Mesothelial cell of epicardium (in vitro differentiated cells): Measurements from ENCODE around the gene TET3. TPM values are rescaled to one million over a fixed set of nuclear protein-coding genes. Genes with fewer than 3 reads are reported as not detected.

Source experiments
- DNase-seq, 2 experiments: peaks; one replicate each; pipeline ENCODE4 v3.0.0; 2021; ENCODE audit warnings: low spot score in 2 of 2; ENCODE audit not compliant: unreplicated experiment in 2 of 2
- H3K27ac Mint-ChIP-seq: 2 replicates; pipeline ENCODE4 v1.8.0; 2021; ENCODE audit warnings: mixed read lengths
- H3K27me3 Mint-ChIP-seq: 2 replicates; pipeline ENCODE4 v1.8.0; 2021; ENCODE audit warnings: low read depth, mixed read lengths
- H3K36me3 Mint-ChIP-seq: 2 replicates; pipeline ENCODE4 v1.8.0; 2021; ENCODE audit warnings: mixed read lengths
- H3K4me1 Mint-ChIP-seq: 2 replicates; pipeline ENCODE4 v1.8.0; 2021; ENCODE audit warnings: mixed read lengths
- H3K4me3 Mint-ChIP-seq: 2 replicates; pipeline ENCODE4 v1.8.0; 2021; ENCODE audit warnings: mild to moderate bottlenecking, moderate library complexity, mixed read lengths
- H3K9me3 Mint-ChIP-seq: 2 replicates; pipeline ENCODE4 v1.8.0; 2021; ENCODE audit warnings: mixed read lengths
- total RNA-seq: library from RNA; stranded (reverse); gene quantifications from 3 replicates; pipeline ENCODE4 v1.2.1, GENCODE V29; 2021
- TF ChIP-seq, protein P1 (sequence below): fragments of 200-600 bp; sonication (generic); IDR thresholded peaks from one replicate; pipeline ENCODE4 v1.5.0; 2021; ENCODE audit warnings: antibody characterized with exemption; ENCODE audit not compliant: unreplicated experiment

Gene TET3
- total RNA-seq, 1 donor from 2014 or later, result 42.6 TPM

DNA sequence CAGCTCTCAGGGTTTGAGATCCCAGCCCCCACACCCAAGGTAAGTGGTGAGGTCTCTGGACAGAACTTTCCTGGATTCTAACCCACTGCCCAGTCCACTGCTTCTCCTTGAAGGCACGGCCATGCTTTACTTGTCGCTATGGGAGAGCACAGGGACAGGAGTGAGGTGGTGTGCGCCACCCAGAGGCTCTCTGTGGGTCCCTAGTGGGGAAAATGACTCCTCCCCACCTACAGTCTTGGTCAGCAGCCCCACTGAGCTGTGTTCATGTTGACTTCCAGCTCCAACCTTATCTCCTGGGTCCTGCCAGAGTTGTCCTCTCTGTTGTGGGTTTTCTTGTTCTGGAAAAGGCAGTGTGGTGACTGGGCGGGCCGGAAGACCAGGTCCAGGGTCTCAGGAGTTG, 11.1 kb downstream of the TET3 start:
- Mint-ChIP-seq H3K27ac (no peak overlapping the region), H3K27me3 (no peaks in the 10 kb centered on the region), H3K36me3 (peaks cover 4% of the 10 kb centered on the region), H3K4me3 (no peak overlapping the region), H3K9me3 (no peaks in the 10 kb centered on the region), H3K4me1 (peaks cover 40% of the 10 kb centered on the region)
- DNase-seq, result no peak
- TF ChIP-seq, protein P1, sequence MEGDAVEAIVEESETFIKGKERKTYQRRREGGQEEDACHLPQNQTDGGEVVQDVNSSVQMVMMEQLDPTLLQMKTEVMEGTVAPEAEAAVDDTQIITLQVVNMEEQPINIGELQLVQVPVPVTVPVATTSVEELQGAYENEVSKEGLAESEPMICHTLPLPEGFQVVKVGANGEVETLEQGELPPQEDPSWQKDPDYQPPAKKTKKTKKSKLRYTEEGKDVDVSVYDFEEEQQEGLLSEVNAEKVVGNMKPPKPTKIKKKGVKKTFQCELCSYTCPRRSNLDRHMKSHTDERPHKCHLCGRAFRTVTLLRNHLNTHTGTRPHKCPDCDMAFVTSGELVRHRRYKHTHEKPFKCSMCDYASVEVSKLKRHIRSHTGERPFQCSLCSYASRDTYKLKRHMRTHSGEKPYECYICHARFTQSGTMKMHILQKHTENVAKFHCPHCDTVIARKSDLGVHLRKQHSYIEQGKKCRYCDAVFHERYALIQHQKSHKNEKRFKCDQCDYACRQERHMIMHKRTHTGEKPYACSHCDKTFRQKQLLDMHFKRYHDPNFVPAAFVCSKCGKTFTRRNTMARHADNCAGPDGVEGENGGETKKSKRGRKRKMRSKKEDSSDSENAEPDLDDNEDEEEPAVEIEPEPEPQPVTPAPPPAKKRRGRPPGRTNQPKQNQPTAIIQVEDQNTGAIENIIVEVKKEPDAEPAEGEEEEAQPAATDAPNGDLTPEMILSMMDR, result no peak

DNA sequence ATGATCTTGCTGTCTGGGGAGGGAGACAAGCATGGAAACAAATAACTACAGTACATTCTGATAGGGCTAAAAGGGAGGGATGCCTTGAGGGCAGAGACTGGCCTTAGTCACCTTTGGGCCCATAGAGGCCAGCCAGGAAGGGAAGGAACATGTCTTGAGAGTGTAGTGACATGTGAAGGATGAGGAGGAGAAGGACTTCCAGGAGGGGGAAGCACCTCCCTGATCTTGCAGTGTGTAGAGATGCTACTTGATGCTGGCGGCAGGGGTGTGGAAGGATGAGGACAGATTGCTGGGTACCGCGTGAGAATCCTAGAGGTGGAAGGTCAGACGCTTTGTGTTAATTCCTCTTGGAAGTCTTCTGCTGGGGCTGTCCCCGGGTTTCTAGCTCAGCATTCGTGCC, 13.1 kb downstream of the TET3 start:
- Mint-ChIP-seq H3K27me3 (no peaks in the 10 kb centered on the region), H3K9me3 (no peaks in the 10 kb centered on the region), H3K4me1 (peaks cover 52% of the 10 kb centered on the region), H3K4me3 (no peak overlapping the region), H3K27ac (no peak overlapping the region), H3K36me3 (no peaks in the 10 kb centered on the region)
- TF ChIP-seq, protein P1, result no peak
- DNase-seq, result no peak

DNA sequence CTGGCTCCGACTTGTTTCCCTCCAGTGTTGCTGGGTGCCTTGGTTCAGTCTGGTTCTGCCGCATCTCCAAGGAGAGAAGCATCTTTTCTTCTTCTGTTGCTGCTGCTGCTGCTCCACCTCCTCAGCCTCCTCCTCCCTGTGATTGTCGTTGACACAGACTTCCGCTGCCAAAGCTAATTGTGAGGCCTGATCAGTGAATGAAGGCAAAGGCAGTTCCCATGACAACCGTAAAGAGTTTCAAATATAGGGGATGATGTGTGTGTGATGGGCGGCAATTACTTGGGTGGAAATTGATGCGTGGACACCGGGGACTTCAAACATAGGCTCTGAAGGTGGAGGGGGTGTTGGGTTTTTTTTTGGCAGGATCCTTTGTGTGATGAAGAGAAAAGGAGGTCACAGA, 13.7 kb downstream of the TET3 start:
- no peak for DNase-seq
- TF ChIP-seq, protein P1, result no peak
- Mint-ChIP-seq H3K36me3 (no peaks in the 10 kb centered on the region), H3K4me3 (no peak overlapping the region), H3K27ac (no peak overlapping the region), H3K9me3 (no peaks in the 10 kb centered on the region), H3K27me3 (no peaks in the 10 kb centered on the region), H3K4me1 (peaks cover 57% of the 10 kb centered on the region)

DNA sequence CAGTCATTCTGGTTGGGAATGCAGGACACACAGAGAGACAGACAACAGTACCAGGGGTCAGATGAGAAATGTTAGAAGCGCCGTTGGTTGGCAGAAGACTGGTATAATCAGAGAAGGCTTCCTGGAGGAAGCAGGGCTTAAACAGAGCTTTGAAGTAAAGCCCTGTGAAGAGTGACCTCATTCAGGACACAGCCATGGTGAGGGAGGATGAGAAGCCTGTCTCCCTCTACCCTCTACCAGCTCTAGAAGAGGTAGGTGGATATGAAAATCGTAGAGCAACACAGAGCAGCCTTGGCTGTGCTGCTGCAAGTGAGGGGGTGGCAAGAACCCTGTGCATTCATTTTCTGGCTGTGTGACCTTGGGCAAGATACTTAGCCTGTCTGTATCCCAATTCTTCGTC, 14.2 kb downstream of the TET3 start:
- H3K4me3 Mint-ChIP-seq, result no peak overlapping the region
- no peaks in the 10 kb centered on the region for H3K27me3 Mint-ChIP-seq
- H3K4me1 Mint-ChIP-seq, result peaks cover 58% of the 10 kb centered on the region
- no peak overlapping the region for H3K27ac Mint-ChIP-seq
- H3K9me3 Mint-ChIP-seq, result no peaks in the 10 kb centered on the region
- no peaks in the 10 kb centered on the region for H3K36me3 Mint-ChIP-seq
- TF ChIP-seq, protein P1, result no peak
- no peak for DNase-seq

DNA sequence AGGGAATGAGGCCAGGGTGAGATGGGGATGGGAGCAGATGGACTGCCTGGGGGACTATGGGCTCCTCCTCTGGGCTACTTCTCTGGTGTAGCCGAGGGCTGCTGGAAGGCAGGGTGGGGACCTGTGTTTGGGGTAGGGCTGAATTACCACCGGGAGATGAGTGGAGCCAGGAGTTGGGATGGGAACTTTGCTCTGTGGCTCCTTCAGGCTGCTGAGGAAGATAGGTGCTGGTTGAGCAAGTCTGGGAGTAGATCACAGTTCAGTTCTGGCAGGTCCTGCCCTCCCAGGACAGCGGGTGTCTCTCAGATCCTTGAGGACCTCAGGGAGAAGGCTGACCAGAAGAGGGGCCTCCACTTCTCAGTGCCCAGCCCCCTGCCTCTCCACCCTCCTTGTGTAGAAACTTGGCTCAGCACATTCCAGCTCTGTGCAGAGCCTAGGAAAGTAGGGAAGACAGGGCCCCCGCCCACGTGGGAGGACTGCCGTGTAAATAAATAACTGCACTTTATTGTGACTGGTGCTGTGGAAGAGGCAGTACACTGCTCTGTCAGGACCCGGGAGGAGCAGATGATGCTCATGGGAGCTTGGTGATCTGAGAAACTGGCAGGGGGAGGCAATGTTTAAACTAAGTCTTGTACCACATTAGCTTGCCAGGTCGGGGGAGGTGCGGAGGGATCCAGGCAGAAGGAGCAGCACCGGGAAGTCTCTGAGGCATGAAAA, 15.3 kb downstream of the TET3 start:
- Mint-ChIP-seq H3K36me3 (peaks cover 1% of the 10 kb centered on the region), H3K9me3 (no peaks in the 10 kb centered on the region), H3K4me1 (peaks cover 65% of the 10 kb centered on the region), H3K4me3 (peak overlapping the region; percentile 32), H3K27me3 (no peaks in the 10 kb centered on the region), H3K27ac (peak overlapping the region; percentile 84)
- peak in 1 of 2 experiments; percentile 61 for DNase-seq
- TF ChIP-seq, protein P1, result no peak
